ENCODE results near the gene GPC6.

The GPC6 gene

GRCh38 chr13:93218583-93218982, 8.0 kb upstream of the GPC6 start:
- TF ChIP-seq CTCF (IDR thresholded peaks at IDR 0.05; ENCODE audit: unreplicated experiment in 3 of 3) = no peak
- Mint-ChIP-seq H3K4me3 (no peak overlapping the region), H3K4me1 (peaks cover 3% of the 10 kb centered on the region), H3K9me3 (no peaks in the 10 kb centered on the region), H3K27ac (no peak overlapping the region), H3K27me3 (ENCODE audit: low read depth) (no peaks in the 10 kb centered on the region), H3K36me3 (ENCODE audit: low read depth) (no peaks in the 10 kb centered on the region)

- H3K4me3 Mint-ChIP-seq = no peak overlapping the region
- peaks cover 12% of the 10 kb centered on the region for H3K4me1 Mint-ChIP-seq
- H3K27ac Mint-ChIP-seq = no peak overlapping the region
- peaks cover 4% of the 10 kb centered on the region for H3K36me3 Mint-ChIP-seq (ENCODE audit: low read depth)
- H3K9me3 Mint-ChIP-seq = peaks cover 2% of the 10 kb centered on the region
- no peak for TF ChIP-seq CTCF (IDR thresholded peaks at IDR 0.05; ENCODE audit: unreplicated experiment in 3 of 3)
- no peaks in the 10 kb centered on the region for H3K27me3 Mint-ChIP-seq (ENCODE audit: low read depth)
Observed at GRCh38 chr13:93220073-93220472, 6.5 kb upstream of the GPC6 start.

GRCh38 chr13:93222976-93223375, 3.6 kb upstream of the GPC6 start:
- H3K27ac Mint-ChIP-seq = no peak overlapping the region
- no peak overlapping the region for H3K4me3 Mint-ChIP-seq
- H3K9me3 Mint-ChIP-seq = peaks cover 2% of the 10 kb centered on the region
- peaks cover 4% of the 10 kb centered on the region for H3K36me3 Mint-ChIP-seq (ENCODE audit: low read depth)
- TF ChIP-seq CTCF (IDR thresholded peaks at IDR 0.05; ENCODE audit: unreplicated experiment in 3 of 3) = no peak
- peaks cover 25% of the 10 kb centered on the region for H3K4me1 Mint-ChIP-seq
- no peaks in the 10 kb centered on the region for H3K27me3 Mint-ChIP-seq (ENCODE audit: low read depth)

- H3K4me1 Mint-ChIP-seq = peaks cover 33% of the 10 kb centered on the region
- peaks cover 4% of the 10 kb centered on the region for H3K36me3 Mint-ChIP-seq (ENCODE audit: low read depth)
- peak overlapping the region in 2 of 3 experiments; percentile 2 to 19 for H3K27ac Mint-ChIP-seq
- H3K9me3 Mint-ChIP-seq = peaks cover 2% of the 10 kb centered on the region
- no peak for TF ChIP-seq CTCF (IDR thresholded peaks at IDR 0.05; ENCODE audit: unreplicated experiment in 3 of 3)
- peak overlapping the region in 1 of 3 experiments; percentile 63 for H3K4me3 Mint-ChIP-seq
- no peaks in the 10 kb centered on the region for H3K27me3 Mint-ChIP-seq (ENCODE audit: low read depth)
Observed at GRCh38 chr13:93224535-93224934, 2.1 kb upstream of the GPC6 start.

GRCh38 chr13:93225610-93226009, 997 bp upstream of the GPC6 start:
- Mint-ChIP-seq H3K4me1 (peaks cover 42% of the 10 kb centered on the region), H3K9me3 (peaks cover 2% of the 10 kb centered on the region), H3K4me3 (peak overlapping the region; percentile 95 to 98 (median 96)), H3K36me3 (ENCODE audit: low read depth) (peaks cover 4% of the 10 kb centered on the region), H3K27me3 (ENCODE audit: low read depth) (no peaks in the 10 kb centered on the region), H3K27ac (peak overlapping the region; percentile 95 to 98 (median 96))
- no peak for TF ChIP-seq CTCF (IDR thresholded peaks at IDR 0.05; ENCODE audit: unreplicated experiment in 3 of 3)

- Mint-ChIP-seq H3K9me3 (peaks cover 2% of the 10 kb centered on the region), H3K4me3 (peak overlapping the region; percentile 95 to 98 (median 96)), H3K27me3 (ENCODE audit: low read depth) (no peaks in the 10 kb centered on the region)
Observed at GRCh38 chr13:93226065-93226622, 463 bp upstream of the GPC6 start.

More at GRCh38 chr13:93226065-93226622, 463 bp upstream of the GPC6 start:
- Mint-ChIP-seq H3K36me3 (ENCODE audit: low read depth) (peaks cover 4% of the 10 kb centered on the region), H3K4me1 (peaks cover 44% of the 10 kb centered on the region), H3K27ac (peak overlapping the region; percentile 95 to 98 (median 96))
- no peak for TF ChIP-seq CTCF (IDR thresholded peaks at IDR 0.05; ENCODE audit: unreplicated experiment in 3 of 3)
